HTR-8/SVneo (cell line): ENCODE results near the gene APOC3.

Source experiments
- DNase-seq: peaks from one replicate; pipeline ENCODE4 v3.0.0; 2011; ENCODE audit warnings: low spot score, mixed read lengths; ENCODE audit not compliant: insufficient read length
- FAIRE-seq: peaks from 2 replicates; lab custom pipeline; 2011; peaks lifted over from hg19 to GRCh38; lab: Jason Lieb, UNC

APOC3 gene

GRCh38 chr11:116868066-116868465 is 38.4 kb downstream of the APOC3 start:
- DNase-seq: no peak
- FAIRE-seq: no peak

- DNase-seq (no peak), FAIRE-seq (no peak)
Observed at GRCh38 chr11:116869610-116870009, 39.9 kb downstream of the APOC3 start.

GRCh38 chr11:116870054-116870453 is 40.3 kb downstream of the APOC3 start:
- DNase-seq (no peak), FAIRE-seq (no peak)

- DNase-seq: no peak
- FAIRE-seq: no peak
Observed at GRCh38 chr11:116871248-116871647, 41.5 kb downstream of the APOC3 start.

- FAIRE-seq (no peak), DNase-seq (no peak)
Observed at GRCh38 chr11:116873381-116873780, 43.7 kb downstream of the APOC3 start.

GRCh38 chr11:116874251-116874650 is 44.5 kb downstream of the APOC3 start:
- FAIRE-seq (no peak), DNase-seq (no peak)

- FAIRE-seq (no peak), DNase-seq (no peak)
Observed at GRCh38 chr11:116875194-116875593, 45.5 kb downstream of the APOC3 start.

GRCh38 chr11:116876656-116877055 is 46.9 kb downstream of the APOC3 start:
- no peak for FAIRE-seq
- no peak for DNase-seq

- FAIRE-seq (no peak), DNase-seq (peak; percentile 65)
Observed at GRCh38 chr11:116879800-116880625, 50.3 kb downstream of the APOC3 start.

- DNase-seq: no peak
- no peak for FAIRE-seq
Observed at GRCh38 chr11:116881143-116881542, 51.4 kb downstream of the APOC3 start.

- FAIRE-seq (no peak), DNase-seq (no peak)
Observed at GRCh38 chr11:116882386-116882785, 52.7 kb downstream of the APOC3 start.
